Measurements from ENCODE around the gene CNTN4. TPM values are rescaled to one million over a fixed set of nuclear protein-coding genes. Genes with fewer than 3 reads are reported as not detected.
A peak's percentile ranks its signal among the peaks of the same experiment; 100 is the strongest.

The CNTN4 gene
- polyA plus RNA-seq, 4 donors: 0.27 to 6.5 (median 2.6) TPM; not detected in 1

DNA sequence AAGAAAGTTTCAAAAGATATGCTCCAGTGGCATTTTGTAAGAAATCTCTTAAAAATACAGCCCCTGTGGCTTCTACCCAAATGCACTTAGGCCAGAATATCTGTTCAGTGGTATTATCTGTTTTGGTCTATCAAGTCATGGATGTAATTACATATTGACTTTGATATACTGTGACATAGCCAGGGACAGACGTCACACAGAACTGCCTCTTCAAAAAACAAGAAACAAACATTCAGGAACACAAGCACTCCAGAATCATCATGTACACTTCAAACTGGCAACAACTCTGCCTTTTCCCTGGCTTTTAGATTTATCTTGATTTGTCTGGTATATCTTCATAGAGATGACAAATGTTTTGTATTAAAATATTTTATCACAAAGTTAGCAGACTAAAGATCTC lies 771.2 kb downstream of the CNTN4 start:
- Histone ChIP-seq H3K27me3 (ENCODE audit: control insufficient read depth in 3 of 3, insufficient read depth in 3 of 3, low read length in 3 of 3) (no peaks in the 10 kb centered on the region), H3K4me1 (ENCODE audit: control insufficient read depth in 3 of 3, insufficient read depth in 2 of 3, low read depth in 1 of 3, low read length in 2 of 3) (peaks cover 0 to 12% (median 0%) of the 10 kb centered on the region in 3 donors), H3K4me3 (ENCODE audit: low read depth in 1 of 3, low read length in 3 of 3) (no peak overlapping the region), H3K36me3 (ENCODE audit: control insufficient read depth in 3 of 3, insufficient read depth in 2 of 3, low read depth in 1 of 3, low read length in 3 of 3) (no peaks in the 10 kb centered on the region), H3K9me3 (ENCODE audit: control insufficient read depth in 2 of 2, insufficient read depth in 1 of 2, low read depth in 1 of 2, low read length in 1 of 2) (no peaks in the 10 kb centered on the region), H3K27ac (ENCODE audit: low read depth in 1 of 3, low read length in 2 of 3) (peak overlapping the region in 1 of 3 donors; percentile 44)
- 30 to 61% (median 53%) methylated on average over 1 of the region's 1 CpG for WGBS, 3 donors
- no peak for FAIRE-seq
- DNase-seq: no peak

DNA sequence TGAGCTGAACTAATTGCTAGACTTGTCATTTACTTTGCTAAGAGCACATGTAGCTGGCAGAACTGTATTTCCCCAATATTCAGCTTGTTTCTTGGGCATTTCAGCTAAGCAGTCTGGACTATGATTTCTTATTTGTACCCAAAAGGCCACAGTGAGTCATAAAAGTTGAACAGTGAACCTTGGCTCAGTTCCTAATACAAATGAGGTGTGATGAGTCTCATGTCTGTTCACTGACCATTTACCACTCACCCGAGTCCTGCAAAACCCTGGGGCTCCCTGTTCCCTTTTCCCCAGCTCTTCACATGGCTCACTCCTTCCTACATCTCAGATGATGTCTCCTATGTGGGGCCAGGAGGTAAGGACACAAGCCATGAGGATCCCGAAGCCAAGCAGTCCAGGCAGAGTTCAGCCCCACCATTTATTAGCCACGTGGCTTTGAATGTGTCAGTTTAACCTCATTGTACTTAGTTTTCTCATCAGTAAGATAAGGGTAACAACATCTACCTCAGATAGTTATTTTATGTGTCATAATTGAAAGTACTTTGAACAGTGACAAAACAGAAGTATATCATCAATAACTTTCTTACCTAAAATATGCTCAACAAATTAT lies 772.2 kb downstream of the CNTN4 start:
- FAIRE-seq (no peak), DNase-seq (peak; percentile 23 to 86)
- H3K27me3 ChIP-seq (ENCODE audit: control insufficient read depth in 3 of 3, insufficient read depth in 3 of 3, low read length in 3 of 3): no peaks in the 10 kb centered on the region
- H3K4me3 ChIP-seq (ENCODE audit: low read depth in 1 of 3, low read length in 3 of 3): no peak overlapping the region
- 10 to 39% (median 17%) methylated on average over 3 of the region's 3 CpGs for WGBS, 3 donors
- H3K27ac ChIP-seq (ENCODE audit: low read depth in 1 of 3, low read length in 2 of 3): peak overlapping the region in 1 of 3 donors; percentile 44
- no peaks in the 10 kb centered on the region for H3K36me3 ChIP-seq (ENCODE audit: control insufficient read depth in 3 of 3, insufficient read depth in 2 of 3, low read depth in 1 of 3, low read length in 3 of 3)
- no peaks in the 10 kb centered on the region for H3K9me3 ChIP-seq (ENCODE audit: control insufficient read depth in 2 of 2, insufficient read depth in 1 of 2, low read depth in 1 of 2, low read length in 1 of 2)
- peaks cover 0 to 12% (median 0%) of the 10 kb centered on the region in 3 donors for H3K4me1 ChIP-seq (ENCODE audit: control insufficient read depth in 3 of 3, insufficient read depth in 2 of 3, low read depth in 1 of 3, low read length in 2 of 3)

GRCh38 chr3:2872884-2873283 lies 774.2 kb downstream of the CNTN4 start:
- no peak for FAIRE-seq

GRCh38 chr3:2873986-2874385 lies 775.3 kb downstream of the CNTN4 start:
- DNase-seq (no peak), FAIRE-seq (no peak)
- peaks cover 0 to 12% (median 0%) of the 10 kb centered on the region in 3 donors for H3K4me1 ChIP-seq (ENCODE audit: control insufficient read depth in 3 of 3, insufficient read depth in 2 of 3, low read depth in 1 of 3, low read length in 2 of 3)
- no peak overlapping the region for H3K27ac ChIP-seq (ENCODE audit: low read depth in 1 of 3, low read length in 2 of 3)
- 59 to 73% (median 62%) methylated on average over 2 of the region's 2 CpGs for WGBS, 3 donors
- H3K4me3 ChIP-seq (ENCODE audit: low read depth in 1 of 3, low read length in 3 of 3): no peak overlapping the region
- no peaks in the 10 kb centered on the region for H3K36me3 ChIP-seq (ENCODE audit: control insufficient read depth in 3 of 3, insufficient read depth in 2 of 3, low read depth in 1 of 3, low read length in 3 of 3)
- H3K27me3 ChIP-seq (ENCODE audit: control insufficient read depth in 3 of 3, insufficient read depth in 3 of 3, low read length in 3 of 3): no peaks in the 10 kb centered on the region
- H3K9me3 ChIP-seq (ENCODE audit: control insufficient read depth in 2 of 2, insufficient read depth in 1 of 2, low read depth in 1 of 2, low read length in 1 of 2): no peaks in the 10 kb centered on the region

More at GRCh38 chr3:2872884-2873283, 774.2 kb downstream of the CNTN4 start:
- no peaks in the 10 kb centered on the region for H3K9me3 ChIP-seq (ENCODE audit: control insufficient read depth in 2 of 2, insufficient read depth in 1 of 2, low read depth in 1 of 2, low read length in 1 of 2)
- no peaks in the 10 kb centered on the region for H3K36me3 ChIP-seq (ENCODE audit: control insufficient read depth in 3 of 3, insufficient read depth in 2 of 3, low read depth in 1 of 3, low read length in 3 of 3)
- peaks cover 0 to 12% (median 0%) of the 10 kb centered on the region in 3 donors for H3K4me1 ChIP-seq (ENCODE audit: control insufficient read depth in 3 of 3, insufficient read depth in 2 of 3, low read depth in 1 of 3, low read length in 2 of 3)
- H3K27ac ChIP-seq (ENCODE audit: low read depth in 1 of 3, low read length in 2 of 3): no peak overlapping the region
- DNase-seq: no peak
- no peaks in the 10 kb centered on the region for H3K27me3 ChIP-seq (ENCODE audit: control insufficient read depth in 3 of 3, insufficient read depth in 3 of 3, low read length in 3 of 3)
- H3K4me3 ChIP-seq (ENCODE audit: low read depth in 1 of 3, low read length in 3 of 3): no peak overlapping the region
- 52 to 60% (median 55%) methylated on average over 2 of the region's 2 CpGs for WGBS, 3 donors

DNA sequence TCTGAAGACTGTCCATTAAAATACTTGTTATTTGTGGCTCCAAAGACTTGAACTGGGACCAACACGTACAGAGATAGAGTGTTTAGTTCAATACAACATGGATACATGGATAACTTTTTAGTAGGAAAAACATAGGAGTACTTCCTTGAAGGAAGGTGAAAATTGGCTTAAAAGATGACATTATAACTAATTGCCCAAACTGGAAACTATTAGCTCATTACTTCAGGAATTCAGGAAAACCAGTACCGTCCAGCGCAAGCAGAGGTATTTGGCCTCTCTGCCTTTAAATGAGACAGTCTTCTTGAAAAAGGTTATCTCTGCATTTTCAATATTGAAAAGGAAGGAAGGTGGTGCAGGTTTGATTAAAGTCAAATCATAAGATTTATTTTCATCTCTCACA lies 777.0 kb downstream of the CNTN4 start:
- DNase-seq (no peak), FAIRE-seq (no peak)
- Histone ChIP-seq H3K4me3 (ENCODE audit: low read depth in 1 of 3, low read length in 3 of 3) (no peak overlapping the region), H3K9me3 (ENCODE audit: control insufficient read depth in 2 of 2, insufficient read depth in 1 of 2, low read depth in 1 of 2, low read length in 1 of 2) (no peaks in the 10 kb centered on the region), H3K27ac (ENCODE audit: low read depth in 1 of 3, low read length in 2 of 3) (no peak overlapping the region), H3K4me1 (ENCODE audit: control insufficient read depth in 3 of 3, insufficient read depth in 2 of 3, low read depth in 1 of 3, low read length in 2 of 3) (no peaks in the 10 kb centered on the region), H3K27me3 (ENCODE audit: control insufficient read depth in 3 of 3, insufficient read depth in 3 of 3, low read length in 3 of 3) (no peaks in the 10 kb centered on the region), H3K36me3 (ENCODE audit: control insufficient read depth in 3 of 3, insufficient read depth in 2 of 3, low read depth in 1 of 3, low read length in 3 of 3) (no peaks in the 10 kb centered on the region)
- WGBS, 3 donors: 78 to 88% (median 84%) methylated on average over 3 of the region's 3 CpGs

GRCh38 chr3:2876362-2876761 lies 777.7 kb downstream of the CNTN4 start:
- Histone ChIP-seq H3K9me3 (ENCODE audit: control insufficient read depth in 2 of 2, insufficient read depth in 1 of 2, low read depth in 1 of 2, low read length in 1 of 2) (no peaks in the 10 kb centered on the region), H3K4me1 (ENCODE audit: control insufficient read depth in 3 of 3, insufficient read depth in 2 of 3, low read depth in 1 of 3, low read length in 2 of 3) (no peaks in the 10 kb centered on the region), H3K4me3 (ENCODE audit: low read depth in 1 of 3, low read length in 3 of 3) (no peak overlapping the region), H3K27ac (ENCODE audit: low read depth in 1 of 3, low read length in 2 of 3) (no peak overlapping the region), H3K27me3 (ENCODE audit: control insufficient read depth in 3 of 3, insufficient read depth in 3 of 3, low read length in 3 of 3) (no peaks in the 10 kb centered on the region), H3K36me3 (ENCODE audit: control insufficient read depth in 3 of 3, insufficient read depth in 2 of 3, low read depth in 1 of 3, low read length in 3 of 3) (no peaks in the 10 kb centered on the region)
- 79 to 87% (median 81%) methylated on average over 2 of the region's 2 CpGs for WGBS, 3 donors
- FAIRE-seq (no peak), DNase-seq (no peak)

GRCh38 chr3:2879023-2879422 lies 780.4 kb downstream of the CNTN4 start:
- Histone ChIP-seq H3K36me3 (ENCODE audit: control insufficient read depth in 3 of 3, insufficient read depth in 2 of 3, low read depth in 1 of 3, low read length in 3 of 3) (no peaks in the 10 kb centered on the region), H3K27ac (ENCODE audit: low read depth in 1 of 3, low read length in 2 of 3) (no peak overlapping the region), H3K9me3 (ENCODE audit: control insufficient read depth in 2 of 2, insufficient read depth in 1 of 2, low read depth in 1 of 2, low read length in 1 of 2) (no peaks in the 10 kb centered on the region), H3K4me3 (ENCODE audit: low read depth in 1 of 3, low read length in 3 of 3) (no peak overlapping the region), H3K27me3 (ENCODE audit: control insufficient read depth in 3 of 3, insufficient read depth in 3 of 3, low read length in 3 of 3) (no peaks in the 10 kb centered on the region), H3K4me1 (ENCODE audit: control insufficient read depth in 3 of 3, insufficient read depth in 2 of 3, low read depth in 1 of 3, low read length in 2 of 3) (no peaks in the 10 kb centered on the region)
- WGBS, 3 donors: 87 to 97% (median 88%) methylated on average over 2 of the region's 2 CpGs
- FAIRE-seq: no peak
- no peak for DNase-seq

DNA sequence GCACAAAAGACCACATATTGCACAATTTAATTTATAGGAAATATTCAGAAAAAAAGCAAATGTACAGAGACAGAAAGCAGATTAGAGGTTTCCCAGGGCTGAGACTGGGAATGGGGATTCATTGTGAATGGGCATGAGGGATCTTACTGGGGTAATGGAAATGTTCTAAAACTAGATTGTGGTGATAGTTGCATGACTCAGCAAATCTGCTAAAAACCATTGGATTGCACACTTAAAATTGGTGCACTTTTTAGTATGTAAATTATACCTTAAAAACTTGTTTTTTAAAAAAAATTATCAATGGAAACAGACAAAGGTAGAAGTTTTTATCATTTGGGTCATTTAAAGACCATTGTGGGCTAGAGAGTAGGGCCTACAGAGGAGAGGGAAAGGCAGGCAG lies 780.9 kb downstream of the CNTN4 start:
- Histone ChIP-seq H3K4me1 (ENCODE audit: control insufficient read depth in 3 of 3, insufficient read depth in 2 of 3, low read depth in 1 of 3, low read length in 2 of 3) (no peaks in the 10 kb centered on the region), H3K27ac (ENCODE audit: low read depth in 1 of 3, low read length in 2 of 3) (no peak overlapping the region), H3K36me3 (ENCODE audit: control insufficient read depth in 3 of 3, insufficient read depth in 2 of 3, low read depth in 1 of 3, low read length in 3 of 3) (no peaks in the 10 kb centered on the region), H3K4me3 (ENCODE audit: low read depth in 1 of 3, low read length in 3 of 3) (no peak overlapping the region), H3K9me3 (ENCODE audit: control insufficient read depth in 2 of 2, insufficient read depth in 1 of 2, low read depth in 1 of 2, low read length in 1 of 2) (no peaks in the 10 kb centered on the region), H3K27me3 (ENCODE audit: control insufficient read depth in 3 of 3, insufficient read depth in 3 of 3, low read length in 3 of 3) (no peaks in the 10 kb centered on the region)
- DNase-seq: no peak
- FAIRE-seq: no peak

DNA sequence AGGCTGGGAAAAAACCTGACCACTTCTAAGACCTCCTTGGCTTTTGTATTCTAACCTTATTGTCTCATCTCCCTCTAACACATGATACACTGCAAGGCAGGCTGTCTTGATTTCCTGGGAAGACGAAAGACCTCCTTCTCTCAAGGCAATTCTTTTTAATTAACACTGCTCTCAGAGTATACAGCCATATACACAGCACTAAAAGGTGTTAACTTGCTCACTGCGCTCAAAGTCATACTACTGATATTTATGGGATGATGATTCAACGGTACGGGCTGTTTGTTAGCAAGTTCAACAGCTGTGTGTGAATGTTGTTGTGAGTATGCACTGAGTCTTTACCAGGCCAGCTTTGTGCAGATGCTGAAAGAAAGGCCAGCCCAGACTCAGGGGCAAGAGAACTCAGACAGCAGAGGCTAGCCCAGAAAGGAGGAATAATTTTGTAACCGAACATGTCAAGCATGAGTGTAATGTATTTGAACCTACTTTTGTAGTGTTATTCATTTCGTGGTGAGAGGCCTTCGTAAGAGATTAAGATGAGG lies 781.6 kb downstream of the CNTN4 start:
- WGBS, 3 donors: 74 to 81% (median 79%) methylated on average over 7 of the region's 7 CpGs
- Histone ChIP-seq H3K27ac (ENCODE audit: low read depth in 1 of 3, low read length in 2 of 3) (no peak overlapping the region), H3K4me3 (ENCODE audit: low read depth in 1 of 3, low read length in 3 of 3) (no peak overlapping the region), H3K4me1 (ENCODE audit: control insufficient read depth in 3 of 3, insufficient read depth in 2 of 3, low read depth in 1 of 3, low read length in 2 of 3) (no peaks in the 10 kb centered on the region), H3K9me3 (ENCODE audit: control insufficient read depth in 2 of 2, insufficient read depth in 1 of 2, low read depth in 1 of 2, low read length in 1 of 2) (no peaks in the 10 kb centered on the region), H3K27me3 (ENCODE audit: control insufficient read depth in 3 of 3, insufficient read depth in 3 of 3, low read length in 3 of 3) (no peaks in the 10 kb centered on the region), H3K36me3 (ENCODE audit: control insufficient read depth in 3 of 3, insufficient read depth in 2 of 3, low read depth in 1 of 3, low read length in 3 of 3) (no peaks in the 10 kb centered on the region)
- DNase-seq: no peak
- FAIRE-seq: no peak
